Spleen (tissue), 11 donors: ENCODE data around the gene PHC2. TPM values are rescaled to one million over a fixed set of nuclear protein-coding genes. Genes with fewer than 3 reads are reported as not detected.

Experiments
- DNase-seq: peaks from one replicate; pipeline ENCODE4 v3.0.0-alpha.2; 2020
- H3K27ac ChIP-seq, 8 donors: fragments of 200-600 bp; sonication (generic) in 7 of 8; 1 replicate in 4 of 8; 2 replicates in 4 of 8; pipeline versions ENCODE4 v1.5.0 to v1.8.0; 2016 to 2021; ENCODE audit warnings: inconsistent platforms in 4 of 8, mild to moderate bottlenecking in 4 of 8, moderate library complexity in 1 of 8
- H3K27me3 ChIP-seq, 7 donors: fragments of 200-600 bp; sonication (generic) in 6 of 7; replicated peaks in 1 of 7; 1 replicate in 4 of 7; 2 replicates in 3 of 7; pipeline versions ENCODE4 v1.5.0 to v1.8.0; 2016 to 2021; ENCODE audit warnings: inconsistent platforms in 3 of 7, mild to moderate bottlenecking in 1 of 7
- H3K36me3 ChIP-seq, 6 donors: fragments of 200-600 bp; sonication (generic) in 5 of 6; 1 replicate in 4 of 6; 2 replicates in 2 of 6; pipeline versions ENCODE4 v1.5.0 to v1.8.0; 2016 to 2021; ENCODE audit warnings: inconsistent platforms in 2 of 6
- H3K4me1 ChIP-seq, 6 donors: fragments of 200-600 bp; sonication (generic) in 5 of 6; 1 replicate in 3 of 6; 2 replicates in 3 of 6; pipeline versions ENCODE4 v1.5.0 to v1.8.0; 2016 to 2021; ENCODE audit warnings: inconsistent platforms in 3 of 6
- H3K4me3 ChIP-seq, 8 donors: fragments of 200-600 bp; sonication (generic) in 7 of 8; 1 replicate in 4 of 8; 2 replicates in 4 of 8; pipeline versions ENCODE4 v1.5.0 to v1.8.0; 2016 to 2021; ENCODE audit warnings: inconsistent platforms in 4 of 8, mild to moderate bottlenecking in 4 of 8, moderate library complexity in 2 of 8
- H3K9me3 ChIP-seq, 8 donors: fragments of 200-600 bp; sonication (generic) in 7 of 8; 1 replicate in 4 of 8; 2 replicates in 4 of 8; pipeline versions ENCODE4 v1.5.0 to v1.8.0; 2016 to 2021; ENCODE audit warnings: inconsistent platforms in 4 of 8
- CTCF ChIP-seq, 11 experiments: fragments of 200-600 bp in 7 of 11; fragments of 450-650 bp in 4 of 11; sonication (generic) in 4 of 11; IDR thresholded peaks in 8 of 11; conservative IDR thresholded peaks in 3 of 11; 1 replicate in 7 of 11; 2 replicates in 4 of 11; pipeline versions ENCODE4 v1.4.0 to v1.8.0; 2016 to 2021; ENCODE audit warnings: antibody characterized with exemption in 11 of 11, inconsistent platforms in 4 of 11, mild to moderate bottlenecking in 1 of 11
- POLR2A ChIP-seq, 3 donors: fragments of 450-650 bp; IDR thresholded peaks; one replicate each; pipeline ENCODE4 v1.5.1; 2017; ENCODE audit warnings: antibody characterized with exemption in 3 of 3, mild to moderate bottlenecking in 1 of 3
- POLR2AphosphoS5 ChIP-seq, 3 donors: sonication (generic); formaldehyde crosslinking; IDR thresholded peaks; one replicate each; pipeline ENCODE4 v1.5.1; 2017; ENCODE audit warnings: antibody characterized with exemption in 3 of 3
- WGBS, 5 donors: extraction: QIAGEN DNeasy Blood & Tissue Kit in 3 of 5; methylation state at CpG; one replicate each; pipeline versions ENCODE4 v1.1.5 to v1.1.7; 2013 to 2018; 5-methylcytosine and 5-hydroxymethylcytosine counted together
- intact Hi-C: fragments of 100-400 bp; cut with DNase I; formaldehyde crosslinking; loops from one replicate; pipeline ENCODE4 v1.15.0; 2023; ENCODE audit warnings: low total_unique reads
- polyA plus RNA-seq, 3 donors: library from polyadenylated mRNA; stranded (reverse); fragments of 200-250 nt; gene quantifications; one replicate each; pipeline ENCODE4 v1.2.1, GENCODE V29; 2013
- total RNA-seq, 7 donors: library from RNA; depleted of rRNA in 3 of 7; stranded (reverse); fragments of >200 nt in 3 of 7; fragmentation: NEBNext Ultra II Directional in 4 of 7; extraction: Animal tissue kit (Norgen Biotek cat#: 25700) in 4 of 7; gene quantifications; one replicate each; pipeline versions ENCODE4 v1.1.0 to v1.2.1, GENCODE V29; 2016 to 2021
- donor health status: healthy with polysubstance abuse.
- donor health status: DM: no; HTN: no; CAD: no; lungs with moderate emphysema.
- donor health status: DM: no; HTN: no; CAD: no.
- donor health status: Bipolar disorder and iron deficiency.
- donor health status: healthy.
- donor health status: DM: no; HTN: no; CAD: no.
- donor health status: DM: yes; HTN: yes; CAD: no.

Gene PHC2
- total and polyA plus RNA-seq, 10 donors: 51.1 to 272 (median 136) TPM

DNA sequence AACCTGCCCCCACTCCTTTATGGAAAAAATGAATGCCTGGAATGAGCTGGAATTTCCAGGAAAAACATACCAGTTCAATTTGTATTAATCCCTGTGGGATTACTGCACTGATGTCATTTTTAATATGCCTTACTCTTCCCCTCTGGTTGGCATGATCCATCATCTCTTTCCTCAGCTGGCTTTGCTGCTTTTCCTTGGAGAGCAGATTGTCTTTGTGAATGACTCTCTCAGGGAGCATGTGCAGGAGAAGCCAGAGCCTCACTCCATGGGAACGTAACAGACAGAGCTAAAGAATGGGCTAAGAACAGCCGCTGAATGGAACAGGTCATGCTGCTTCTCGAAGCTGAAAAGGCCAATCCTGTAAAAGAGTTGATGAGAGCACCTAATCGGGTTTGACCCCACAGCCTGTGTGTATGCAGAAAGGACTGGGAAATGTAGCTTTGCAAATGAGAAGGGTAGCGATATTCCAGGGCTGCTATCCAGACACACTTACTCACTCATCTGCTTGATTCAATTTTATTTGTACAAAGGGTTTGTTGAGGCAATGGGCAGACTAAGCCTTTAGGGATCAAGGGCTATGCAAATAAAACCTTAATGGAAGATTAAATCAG, 20.7 kb downstream of the PHC2 start:
- Histone ChIP-seq H3K27ac (no peak overlapping the region), H3K4me1 (no peaks in the 10 kb centered on the region), H3K9me3 (peaks cover 0 to 9% (median 0%) of the 10 kb centered on the region in 8 donors), H3K36me3 (no peaks in the 10 kb centered on the region), H3K4me3 (no peak overlapping the region), H3K27me3 (peaks cover 0 to 5% (median 0%) of the 10 kb centered on the region in 7 donors)
- TF ChIP-seq CTCF (IDR thresholded peaks at IDR 0.05 in 8 of 11, conservative IDR thresholded peaks at IDR 0.05 in 3 of 11): no peak
- TF ChIP-seq POLR2A (IDR thresholded peaks at IDR 0.05): no peak
- TF ChIP-seq POLR2AphosphoS5 (IDR thresholded peaks at IDR 0.05): no peak
- no peak for DNase-seq
- intact Hi-C loops: no loop called here
- WGBS, 5 donors: 76 to 90% (median 87%) methylated on average over 5 of the region's 5 CpGs

DNA sequence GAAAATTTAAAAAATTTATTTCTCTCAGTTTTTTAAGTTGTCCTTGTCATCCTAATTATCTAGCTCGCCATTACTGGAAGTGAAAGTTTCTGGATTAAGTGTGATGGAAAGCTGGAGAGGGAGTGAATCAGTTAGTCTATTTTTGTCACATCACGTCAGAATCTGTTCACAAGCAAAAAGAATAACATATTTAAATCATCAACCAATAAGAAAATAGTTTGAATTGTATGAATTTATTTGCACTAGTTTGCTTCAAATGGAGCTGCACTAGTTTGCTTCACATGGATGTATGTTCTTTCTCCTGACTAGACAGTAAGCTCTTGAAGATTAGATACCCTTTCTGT, 22.8 kb downstream of the PHC2 start:
- Histone ChIP-seq H3K4me1 (no peaks in the 10 kb centered on the region), H3K9me3 (no peaks in the 10 kb centered on the region), H3K27ac (peak overlapping the region in 4 of 8 donors; percentile 22 to 46 (median 36)), H3K36me3 (no peaks in the 10 kb centered on the region), H3K27me3 (peaks cover 0 to 5% (median 0%) of the 10 kb centered on the region in 7 donors), H3K4me3 (no peak overlapping the region)
- DNase-seq: no peak
- WGBS, 5 donors: 63 to 78% (median 69%) methylated on average over 2 of the region's 2 CpGs
- intact Hi-C loops: no loop called here
- TF ChIP-seq POLR2A (IDR thresholded peaks at IDR 0.05) (no peak), POLR2AphosphoS5 (IDR thresholded peaks at IDR 0.05) (no peak), CTCF (IDR thresholded peaks at IDR 0.05 in 8 of 11, conservative IDR thresholded peaks at IDR 0.05 in 3 of 11) (no peak)

GRCh38 chr1:33407352-33408092, 23.4 kb downstream of the PHC2 start:
- H3K9me3 ChIP-seq: no peaks in the 10 kb centered on the region
- H3K27me3 ChIP-seq: peaks cover 0 to 5% (median 0%) of the 10 kb centered on the region in 7 donors
- 62 to 88% (median 70%) methylated on average over 1 of the region's 1 CpG for WGBS, 5 donors
- no peak for TF ChIP-seq CTCF (IDR thresholded peaks at IDR 0.05 in 8 of 11, conservative IDR thresholded peaks at IDR 0.05 in 3 of 11)
- no peak for TF ChIP-seq POLR2AphosphoS5 (IDR thresholded peaks at IDR 0.05)
- no peak for TF ChIP-seq POLR2A (IDR thresholded peaks at IDR 0.05)
- H3K4me1 ChIP-seq: no peaks in the 10 kb centered on the region
- H3K36me3 ChIP-seq: no peaks in the 10 kb centered on the region
- peak overlapping the region in 1 of 8 donors; percentile 46 for H3K27ac ChIP-seq
- intact Hi-C loops: no loop called here
- DNase-seq: no peak
- no peak overlapping the region for H3K4me3 ChIP-seq

DNA sequence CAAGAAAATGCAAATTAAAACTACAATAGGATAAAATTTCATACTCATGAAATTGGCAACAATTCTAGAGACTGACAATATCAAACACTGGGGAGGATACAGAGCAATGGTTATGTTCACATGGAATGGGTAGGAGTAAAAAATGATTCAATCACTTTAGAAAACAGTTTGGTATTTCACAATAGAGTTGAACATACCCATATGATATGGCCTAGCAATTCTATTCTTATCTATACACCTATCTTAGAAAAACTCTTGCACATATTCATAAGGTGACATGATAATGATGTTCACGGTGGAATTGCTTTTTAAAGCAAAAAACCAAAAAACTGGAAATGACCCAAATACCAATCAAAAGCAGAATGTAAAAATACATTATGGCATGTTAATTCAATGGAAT, 28.7 kb downstream of the PHC2 start:
- TF ChIP-seq POLR2AphosphoS5 (IDR thresholded peaks at IDR 0.05): no peak
- TF ChIP-seq POLR2A (IDR thresholded peaks at IDR 0.05): no peak
- TF ChIP-seq CTCF (IDR thresholded peaks at IDR 0.05 in 8 of 11, conservative IDR thresholded peaks at IDR 0.05 in 3 of 11): no peak
- no peaks in the 10 kb centered on the region for H3K27me3 ChIP-seq
- 84 to 100% (median 92%) methylated on average over 1 of the region's 1 CpG for WGBS, 5 donors
- H3K4me3 ChIP-seq: no peak overlapping the region
- intact Hi-C loops: no loop called here
- H3K27ac ChIP-seq: no peak overlapping the region
- no peaks in the 10 kb centered on the region for H3K36me3 ChIP-seq
- peaks cover 0 to 9% (median 2%) of the 10 kb centered on the region in 6 donors for H3K4me1 ChIP-seq
- no peaks in the 10 kb centered on the region for H3K9me3 ChIP-seq
- no peak for DNase-seq
